ENCODE data around the gene TUBA3E. TPM values are rescaled to one million over a fixed set of nuclear protein-coding genes. Genes with fewer than 3 reads are reported as not detected.
"Not testable (repeated sequence)": the region's sequence is repeated elsewhere in the genome, so short reads cannot be mapped to it uniquely, and the experiment has no call there.

TUBA3E gene
- total RNA-seq, 1 donor = not detected

- DNase-seq (ENCODE audit: low read depth) = peak; percentile 94
- H3K4me3 ChIP-seq (ENCODE audit: low read depth, low read length) = peak within 1 kb of the TSS; percentile 93
- TF ChIP-seq, protein P1, sequence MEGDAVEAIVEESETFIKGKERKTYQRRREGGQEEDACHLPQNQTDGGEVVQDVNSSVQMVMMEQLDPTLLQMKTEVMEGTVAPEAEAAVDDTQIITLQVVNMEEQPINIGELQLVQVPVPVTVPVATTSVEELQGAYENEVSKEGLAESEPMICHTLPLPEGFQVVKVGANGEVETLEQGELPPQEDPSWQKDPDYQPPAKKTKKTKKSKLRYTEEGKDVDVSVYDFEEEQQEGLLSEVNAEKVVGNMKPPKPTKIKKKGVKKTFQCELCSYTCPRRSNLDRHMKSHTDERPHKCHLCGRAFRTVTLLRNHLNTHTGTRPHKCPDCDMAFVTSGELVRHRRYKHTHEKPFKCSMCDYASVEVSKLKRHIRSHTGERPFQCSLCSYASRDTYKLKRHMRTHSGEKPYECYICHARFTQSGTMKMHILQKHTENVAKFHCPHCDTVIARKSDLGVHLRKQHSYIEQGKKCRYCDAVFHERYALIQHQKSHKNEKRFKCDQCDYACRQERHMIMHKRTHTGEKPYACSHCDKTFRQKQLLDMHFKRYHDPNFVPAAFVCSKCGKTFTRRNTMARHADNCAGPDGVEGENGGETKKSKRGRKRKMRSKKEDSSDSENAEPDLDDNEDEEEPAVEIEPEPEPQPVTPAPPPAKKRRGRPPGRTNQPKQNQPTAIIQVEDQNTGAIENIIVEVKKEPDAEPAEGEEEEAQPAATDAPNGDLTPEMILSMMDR (IDR thresholded peaks at IDR 0.05; ENCODE audit: insufficient read depth, low read length) = no peak
Observed at GRCh38 chr2:130181325-130181879, 16.8 kb downstream of the TUBA3E start, which contains the start of gene SMPD4. Gene SMPD4 (minus strand): TSS chr2:130181602. CDS start chr2:130176592, 5,010 bp downstream.

- peak overlapping the region; percentile 93 for H3K4me3 ChIP-seq (ENCODE audit: low read depth, low read length)
- DNase-seq (ENCODE audit: low read depth) = peak; percentile 4
Observed at GRCh38 chr2:130180404-130181324, 17.6 kb downstream of the TUBA3E start.

GRCh38 chr2:130174866-130175265, 23.4 kb downstream of the TUBA3E start:
- H3K4me3 ChIP-seq (ENCODE audit: low read depth, low read length); DNase-seq (ENCODE audit: low read depth): not testable (repeated sequence)

GRCh38 chr2:130169896-130170295, 28.3 kb downstream of the TUBA3E start:
- TF ChIP-seq, protein P1 (IDR thresholded peaks at IDR 0.05; ENCODE audit: insufficient read depth, low read length) = no peak
- H3K4me3 ChIP-seq (ENCODE audit: low read depth, low read length) = no peak overlapping the region
- no peak for DNase-seq (ENCODE audit: low read depth)

- DNase-seq (ENCODE audit: low read depth); H3K4me3 ChIP-seq (ENCODE audit: low read depth, low read length): not testable (repeated sequence)
Observed at GRCh38 chr2:130169163-130169562, 29.1 kb downstream of the TUBA3E start.

GRCh38 chr2:130166611-130167010, 31.6 kb downstream of the TUBA3E start:
- not testable (repeated sequence) for DNase-seq (ENCODE audit: low read depth); H3K4me3 ChIP-seq (ENCODE audit: low read depth, low read length)

DNA sequence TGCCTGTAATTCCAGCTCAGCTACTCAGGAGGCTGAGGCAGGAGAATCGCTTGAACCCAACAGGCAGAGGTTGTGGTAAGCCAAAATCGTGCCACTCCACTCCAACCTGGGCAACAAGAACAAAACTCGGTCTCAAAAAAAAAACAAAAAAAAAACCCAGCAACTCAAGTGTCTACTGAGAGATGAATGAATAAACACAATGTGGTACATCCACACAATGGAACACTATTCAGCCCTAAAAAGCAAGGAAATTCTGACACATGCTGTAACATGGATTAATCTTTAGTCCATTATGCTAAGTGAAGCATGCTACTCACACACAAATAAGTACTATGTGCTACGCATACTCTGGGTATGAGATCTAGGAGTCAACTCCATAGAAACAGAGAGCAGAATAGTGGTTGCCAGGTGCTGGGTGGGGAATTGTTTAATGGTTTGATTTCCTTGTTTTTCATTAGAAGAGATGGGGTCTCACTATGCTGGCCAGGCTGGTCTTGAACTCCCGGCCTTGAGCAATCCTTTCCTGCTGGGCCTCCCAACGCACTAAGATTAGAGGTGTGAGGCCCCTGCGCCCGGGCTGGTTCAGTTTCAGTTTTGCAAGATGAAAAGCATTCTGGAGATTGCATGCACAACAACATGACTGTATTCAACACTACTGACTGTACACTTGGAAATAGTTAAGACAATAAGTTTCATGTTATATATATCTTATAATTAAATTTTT, 32.8 kb downstream of the TUBA3E start:
- TF ChIP-seq, protein P1 (IDR thresholded peaks at IDR 0.05; ENCODE audit: insufficient read depth, low read length) = no peak
- H3K4me3 ChIP-seq (ENCODE audit: low read depth, low read length) = no peak overlapping the region
- DNase-seq (ENCODE audit: low read depth) = no peak

DNA sequence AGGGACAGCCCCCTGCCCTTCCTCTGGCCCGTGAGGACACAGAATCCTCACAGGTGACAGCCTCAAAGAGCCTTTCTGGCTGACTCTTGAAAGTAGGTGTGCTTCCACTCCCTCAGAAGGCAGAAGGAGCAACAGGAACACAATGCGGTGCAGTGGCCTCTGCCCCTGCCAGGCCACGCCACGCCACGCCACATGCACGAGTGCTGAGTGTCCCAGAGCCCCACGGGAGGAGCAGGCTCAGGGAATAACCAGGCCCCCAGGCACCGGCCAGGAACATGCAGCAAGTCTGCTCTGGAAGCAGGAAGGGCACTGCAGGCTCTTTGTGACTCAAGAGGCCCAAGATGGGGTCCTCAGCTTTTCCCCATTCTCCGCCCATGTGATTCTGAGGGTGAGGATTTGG, 35.3 kb downstream of the TUBA3E start:
- DNase-seq (ENCODE audit: low read depth) = no peak
- no peak overlapping the region for H3K4me3 ChIP-seq (ENCODE audit: low read depth, low read length)
- TF ChIP-seq, protein P1 (IDR thresholded peaks at IDR 0.05; ENCODE audit: insufficient read depth, low read length) = no peak

DNA sequence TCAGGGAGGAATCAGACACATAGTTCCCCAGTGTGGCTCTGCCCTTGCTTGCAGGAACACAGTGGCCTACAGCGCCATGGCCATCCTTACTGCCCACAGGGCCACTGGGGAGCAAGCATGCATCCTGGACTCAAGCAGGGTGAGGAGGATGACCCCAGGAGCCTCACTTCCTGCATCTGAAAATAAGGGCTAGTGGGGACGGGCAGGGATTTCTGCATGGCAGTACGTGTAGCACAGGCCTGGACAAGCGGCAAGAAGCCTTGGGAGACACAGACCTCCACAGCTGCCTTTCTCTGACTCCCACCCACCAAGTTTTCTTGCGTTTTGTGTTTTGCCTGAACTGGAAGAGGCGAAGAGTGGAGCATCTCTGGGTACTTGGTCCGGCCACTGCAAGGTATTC, 35.8 kb downstream of the TUBA3E start:
- DNase-seq (ENCODE audit: low read depth); H3K4me3 ChIP-seq (ENCODE audit: low read depth, low read length): not testable (repeated sequence)

DNA sequence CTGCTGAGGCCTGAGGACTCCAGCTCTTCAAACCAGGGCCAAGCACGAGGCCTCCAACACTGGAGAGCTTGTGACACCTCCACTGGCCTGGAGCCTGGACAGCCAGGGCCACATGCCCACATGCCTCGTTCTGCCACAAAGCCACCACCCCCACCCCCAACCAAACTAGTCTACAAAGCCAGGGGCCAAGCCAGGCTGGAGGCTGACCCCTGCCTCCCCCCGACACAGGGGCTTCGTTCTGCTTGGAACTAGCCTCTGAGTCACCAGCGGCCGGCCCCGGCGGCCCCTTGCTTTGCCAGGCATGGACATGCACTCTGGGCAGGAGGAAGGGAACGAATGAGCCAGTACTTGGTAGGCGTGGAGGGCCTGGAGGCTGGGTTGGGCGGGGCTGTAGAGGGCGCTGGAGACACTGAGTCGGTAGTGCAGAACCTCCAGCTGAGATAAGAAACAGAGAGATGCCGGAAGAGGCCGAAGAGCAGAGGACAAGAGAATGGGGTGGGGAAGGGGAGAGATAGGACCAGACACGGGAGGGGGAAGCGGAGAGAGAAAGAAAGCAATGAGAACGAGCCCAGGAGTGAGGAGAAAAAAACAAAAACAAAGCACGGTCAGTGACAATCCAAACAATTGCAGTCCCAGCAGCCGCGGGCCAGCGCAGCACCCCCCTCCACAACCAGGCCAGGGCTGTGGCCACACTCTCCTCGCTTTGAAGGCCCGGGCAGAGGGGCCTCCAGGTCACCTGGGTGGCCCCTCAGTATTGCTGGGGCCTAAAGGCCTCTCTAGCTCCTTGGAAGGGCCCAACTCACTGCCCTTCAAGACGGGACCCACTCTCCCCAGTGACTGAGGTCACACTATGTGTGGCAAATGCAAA, 37.2 kb downstream of the TUBA3E start:
- DNase-seq (ENCODE audit: low read depth) = not testable (repeated sequence)

More for the DNA sequence above, 37.2 kb downstream of the TUBA3E start:
- not testable (repeated sequence) for H3K4me3 ChIP-seq (ENCODE audit: low read depth, low read length)

Data from fibroblast of the aortic adventitia (primary cell).